Transverse colon (tissue), 3 donors: ENCODE results near the gene AIP.

ENCODE experiments used
- POLR2A ChIP-seq: fragments of 450-650 bp; IDR thresholded peaks from one replicate; pipeline ENCODE4 v1.6.1; 2016; ENCODE audit warnings: antibody characterized with exemption, mild to moderate bottlenecking, moderate library complexity
- POLR2AphosphoS5 ChIP-seq, 3 donors: sonication (generic); formaldehyde crosslinking; IDR thresholded peaks; one replicate each; pipeline ENCODE4 v1.6.1; 2016; ENCODE audit warnings: antibody characterized with exemption in 3 of 3

- no peak for TF ChIP-seq POLR2AphosphoS5 (IDR thresholded peaks at IDR 0.05)
- TF ChIP-seq POLR2A = no peak
Measured at GRCh38 chr11:67482275-67482826, 475 bp upstream of the AIP start.
